Activated CD4-positive, alpha-beta T cell treated with anti-CD3 and anti-CD28 coated beads for 36 hours (primary cell): Measurements from ENCODE around the gene TNXB. TPM values are rescaled to one million over a fixed set of nuclear protein-coding genes. Genes with fewer than 3 reads are reported as not detected.
A peak's percentile ranks its signal among the peaks of the same experiment; 100 is the strongest.
"Not testable (repeated sequence)": the region's sequence is repeated elsewhere in the genome, so short reads cannot be mapped to it uniquely, and the experiment has no call there.

ENCODE experiments used
- ATAC-seq: fragments of 200-7000 bp; cut with Tn5 transposase; one replicate; pipeline ENCODE4 v1.10.0; 2021; ENCODE audit warnings: mild to moderate bottlenecking, moderate library complexity
- CTCF ChIA-PET: fragments of 350-600 bp; sonication (Branson Sonifier 250); formaldehyde crosslinking; loops from one replicate; lab custom pipeline; 2021; ENCODE audit warnings: antibody characterized with exemption; lab: Charles Lee
- POLR2A ChIA-PET: fragments of 350-600 bp; sonication (Branson Sonifier 250); formaldehyde crosslinking; loops from one replicate; lab custom pipeline; 2021; ENCODE audit warnings: antibody characterized with exemption, inconsistent platforms; lab: Charles Lee
- DNase-seq: peaks from one replicate; pipeline ENCODE4 v3.0.0-alpha.2; 2020
- H3K27ac Mint-ChIP-seq: one replicate; pipeline ENCODE4 v1.8.0; 2021; ENCODE audit warnings: mixed read lengths
- H3K27me3 Mint-ChIP-seq: one replicate; pipeline ENCODE4 v1.8.0; 2021; ENCODE audit warnings: mixed read lengths
- H3K36me3 Mint-ChIP-seq: one replicate; pipeline ENCODE4 v1.8.0; 2021; ENCODE audit warnings: low read depth, mixed read lengths
- H3K4me1 Mint-ChIP-seq: one replicate; pipeline ENCODE4 v1.8.0; 2021; ENCODE audit warnings: mixed read lengths
- H3K4me3 Mint-ChIP-seq: one replicate; pipeline ENCODE4 v1.8.0; 2021; ENCODE audit warnings: mild to moderate bottlenecking, moderate library complexity, mixed read lengths
- H3K9me3 Mint-ChIP-seq: one replicate; pipeline ENCODE4 v1.8.0; 2021; ENCODE audit warnings: low read depth, mixed read lengths
- intact Hi-C, 2 experiments: fragments of 100-400 bp; cut with DNase I in 1 of 2; cut with micrococcal nuclease in 1 of 2; formaldehyde crosslinking; loops; one replicate each; pipeline versions ENCODE4 v1.14.2 to v1.15.1; 2022 to 2024; cut with DNase I, micrococcal nuclease
- total RNA-seq, 2 experiments: library from RNA; stranded (reverse); gene quantifications; one replicate each; pipeline ENCODE4 v1.2.3, GENCODE V29; 2021

Gene TNXB
- total RNA-seq, 2 experiments from 2014 or later = 3.5 to 3.8 TPM

DNA sequence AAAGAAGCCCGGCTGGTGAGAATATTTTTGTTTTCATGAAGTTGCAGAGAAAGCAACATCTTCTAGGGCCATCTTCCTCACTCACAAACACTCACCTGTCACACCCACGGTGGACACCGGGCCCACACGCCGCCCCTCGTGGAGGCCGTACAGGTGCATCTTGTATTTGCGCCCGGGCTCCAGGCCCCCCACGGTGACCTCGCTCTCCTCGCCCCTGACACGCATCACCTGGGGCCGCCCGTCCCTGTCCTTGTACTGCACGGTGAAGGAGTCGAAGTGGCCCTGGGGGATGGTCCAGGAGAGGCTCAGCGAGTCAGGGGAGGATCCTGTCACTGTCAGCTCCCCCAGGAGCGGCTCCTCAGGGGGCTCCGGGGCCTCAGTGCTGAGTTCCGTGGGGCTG is 53.4 kb downstream of the TNXB start:
- POLR2A ChIA-PET, DNase-seq, H3K9me3 Mint-ChIP-seq, H3K4me3 Mint-ChIP-seq, H3K27ac Mint-ChIP-seq, H3K36me3 Mint-ChIP-seq, H3K27me3 Mint-ChIP-seq, ATAC-seq, H3K4me1 Mint-ChIP-seq, intact Hi-C loops: not testable (repeated sequence)
- CTCF ChIA-PET = interaction anchor here (0.6 kb wide), 1 partner anchor 36 kb away, joined by 3 read pairs; no protein-coding TSS in a partner anchor

DNA sequence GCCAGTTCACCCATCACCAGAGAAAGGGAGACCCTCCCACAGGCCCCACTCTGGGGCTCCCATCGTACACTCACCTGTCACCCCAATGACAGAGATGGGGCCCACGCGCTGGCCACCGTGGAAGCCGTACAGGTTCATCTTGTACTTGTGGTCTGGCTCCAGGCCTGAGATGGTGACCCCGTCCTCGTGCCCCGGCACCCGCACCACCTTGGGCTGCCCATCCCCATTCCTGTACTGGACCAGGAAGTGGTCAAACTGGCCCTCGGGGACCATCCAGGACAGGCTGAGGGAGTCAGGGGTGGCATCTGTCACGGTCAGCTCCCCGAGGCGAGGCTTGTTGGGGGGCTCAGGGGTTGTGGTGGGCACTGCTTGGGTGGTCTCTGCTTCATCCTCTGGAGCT is 55.8 kb downstream of the TNXB start:
- H3K9me3 Mint-ChIP-seq, ATAC-seq, H3K27me3 Mint-ChIP-seq, DNase-seq, H3K4me1 Mint-ChIP-seq, intact Hi-C loops, H3K27ac Mint-ChIP-seq, H3K4me3 Mint-ChIP-seq, CTCF ChIA-PET, H3K36me3 Mint-ChIP-seq: not testable (repeated sequence)
- POLR2A ChIA-PET = interaction anchor here (0.6 kb wide), 1 partner anchor 1869 kb away, joined by 3 read pairs; no protein-coding TSS in a partner anchor

DNA sequence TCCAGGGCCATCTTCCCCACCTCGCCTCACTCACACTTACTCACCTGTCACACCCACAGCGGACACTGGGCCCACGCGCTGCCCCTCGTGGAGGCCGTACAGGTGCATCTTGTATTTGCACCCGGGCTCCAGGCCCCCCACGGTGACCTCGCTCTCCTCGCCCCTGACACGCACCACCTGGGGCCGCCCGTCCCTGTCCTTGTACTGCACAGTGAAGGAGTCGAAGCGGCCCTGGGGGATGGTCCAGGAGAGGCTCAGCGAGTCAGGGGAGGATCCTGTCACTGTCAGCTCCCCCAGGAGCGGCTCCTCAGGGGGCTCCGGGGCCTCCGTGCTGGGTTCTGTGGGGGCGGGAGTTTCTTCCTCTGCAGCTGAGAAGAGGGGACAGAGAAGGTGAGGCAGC is 56.5 kb downstream of the TNXB start:
- H3K36me3 Mint-ChIP-seq, CTCF ChIA-PET, DNase-seq, intact Hi-C loops, POLR2A ChIA-PET, H3K4me3 Mint-ChIP-seq, ATAC-seq, H3K9me3 Mint-ChIP-seq, H3K27me3 Mint-ChIP-seq, H3K4me1 Mint-ChIP-seq, H3K27ac Mint-ChIP-seq: not testable (repeated sequence)

DNA sequence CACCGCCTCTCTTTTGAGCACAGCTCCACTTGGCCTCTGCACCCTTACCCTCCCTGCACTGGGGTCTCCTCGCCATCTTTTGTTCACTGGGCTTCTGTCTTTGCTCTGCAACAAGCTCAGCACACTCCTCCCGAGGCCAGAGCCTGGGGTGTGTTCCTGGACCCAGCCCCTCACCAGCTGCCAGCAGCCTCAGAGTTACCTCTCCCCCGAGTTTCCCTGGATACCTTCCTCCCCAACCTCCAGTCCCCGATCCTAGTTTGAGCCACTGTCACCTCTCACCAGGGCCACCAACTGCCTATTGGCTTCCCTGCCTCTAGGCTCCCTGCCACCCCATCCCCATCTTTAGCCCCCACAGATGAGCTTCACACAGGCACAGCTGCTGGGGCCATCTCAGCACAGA is 58.6 kb downstream of the TNXB start:
- ChIA-PET POLR2A (no interaction called here), CTCF (no interaction called here)
- H3K4me3 Mint-ChIP-seq = no peak overlapping the region
- no peak overlapping the region for H3K27ac Mint-ChIP-seq
- peaks cover 3% of the 10 kb centered on the region for H3K4me1 Mint-ChIP-seq
- DNase-seq (no peak), ATAC-seq (no peak)
- H3K27me3 Mint-ChIP-seq = no peaks in the 10 kb centered on the region
- no peaks in the 10 kb centered on the region for H3K9me3 Mint-ChIP-seq
- H3K36me3 Mint-ChIP-seq = no peaks in the 10 kb centered on the region
- intact Hi-C loops = no loop called here

DNA sequence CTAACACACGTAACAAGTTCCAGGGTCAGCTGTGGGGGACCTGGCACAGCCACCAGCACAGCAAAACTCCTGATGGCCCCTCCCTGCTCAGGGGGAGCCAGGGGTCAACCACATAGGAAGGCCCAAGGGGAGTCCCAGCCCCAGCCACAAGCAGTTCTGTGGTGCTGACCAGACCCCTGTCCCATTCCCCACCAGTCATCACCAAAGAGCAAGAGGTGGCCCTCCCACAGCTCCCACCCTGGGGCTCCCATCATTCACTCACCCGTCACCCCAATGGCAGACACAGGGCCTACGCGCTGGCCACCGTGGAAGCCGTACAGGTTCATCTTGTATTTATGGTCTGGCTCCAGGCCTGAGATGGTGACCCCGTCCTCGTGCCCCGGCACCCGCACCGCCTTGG is 59.4 kb downstream of the TNXB start:
- ATAC-seq, CTCF ChIA-PET, H3K27me3 Mint-ChIP-seq, H3K9me3 Mint-ChIP-seq, POLR2A ChIA-PET, H3K36me3 Mint-ChIP-seq, DNase-seq, H3K27ac Mint-ChIP-seq, H3K4me1 Mint-ChIP-seq, H3K4me3 Mint-ChIP-seq: not testable (repeated sequence)
- intact Hi-C loops = loop anchor here in 1 of 2 experiments (10.0 kb wide), 1 partner anchor 105 kb away; the partner anchor contains the start of genes PPT2 and PRRT1

DNA sequence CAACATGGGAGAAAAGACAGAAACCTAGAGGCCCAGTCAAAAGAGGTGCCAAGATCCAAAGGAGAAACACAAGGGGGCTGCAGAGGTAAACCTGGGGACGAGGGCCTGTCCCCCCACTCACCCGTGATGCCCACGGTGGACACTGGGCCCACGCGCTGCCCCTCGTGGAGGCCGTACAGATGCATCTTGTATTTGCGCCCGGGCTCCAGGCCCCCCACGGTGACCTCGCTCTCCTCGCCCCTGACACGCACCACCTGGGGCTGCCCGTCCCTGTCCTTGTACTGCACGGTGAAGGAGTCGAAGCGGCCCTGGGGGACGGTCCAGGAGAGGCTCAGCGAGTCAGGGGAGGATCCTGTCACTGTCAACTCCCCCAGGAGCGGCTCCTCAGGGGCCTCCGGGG is 60.0 kb downstream of the TNXB start:
- H3K27me3 Mint-ChIP-seq, H3K36me3 Mint-ChIP-seq, H3K4me3 Mint-ChIP-seq, H3K9me3 Mint-ChIP-seq, DNase-seq, ATAC-seq, POLR2A ChIA-PET, H3K4me1 Mint-ChIP-seq, H3K27ac Mint-ChIP-seq: not testable (repeated sequence)
- intact Hi-C loops = loop anchor here in 1 of 2 experiments (10.0 kb wide), 1 partner anchor 106 kb away; the partner anchor contains the start of genes PPT2 and PRRT1
- CTCF ChIA-PET = interaction anchor here (0.6 to 1.5 kb wide), 2 partner anchors 44 to 90 kb away, joined by 3 to 5 read pairs; partner anchors contain the start of genes NELFE and SKIC2

DNA sequence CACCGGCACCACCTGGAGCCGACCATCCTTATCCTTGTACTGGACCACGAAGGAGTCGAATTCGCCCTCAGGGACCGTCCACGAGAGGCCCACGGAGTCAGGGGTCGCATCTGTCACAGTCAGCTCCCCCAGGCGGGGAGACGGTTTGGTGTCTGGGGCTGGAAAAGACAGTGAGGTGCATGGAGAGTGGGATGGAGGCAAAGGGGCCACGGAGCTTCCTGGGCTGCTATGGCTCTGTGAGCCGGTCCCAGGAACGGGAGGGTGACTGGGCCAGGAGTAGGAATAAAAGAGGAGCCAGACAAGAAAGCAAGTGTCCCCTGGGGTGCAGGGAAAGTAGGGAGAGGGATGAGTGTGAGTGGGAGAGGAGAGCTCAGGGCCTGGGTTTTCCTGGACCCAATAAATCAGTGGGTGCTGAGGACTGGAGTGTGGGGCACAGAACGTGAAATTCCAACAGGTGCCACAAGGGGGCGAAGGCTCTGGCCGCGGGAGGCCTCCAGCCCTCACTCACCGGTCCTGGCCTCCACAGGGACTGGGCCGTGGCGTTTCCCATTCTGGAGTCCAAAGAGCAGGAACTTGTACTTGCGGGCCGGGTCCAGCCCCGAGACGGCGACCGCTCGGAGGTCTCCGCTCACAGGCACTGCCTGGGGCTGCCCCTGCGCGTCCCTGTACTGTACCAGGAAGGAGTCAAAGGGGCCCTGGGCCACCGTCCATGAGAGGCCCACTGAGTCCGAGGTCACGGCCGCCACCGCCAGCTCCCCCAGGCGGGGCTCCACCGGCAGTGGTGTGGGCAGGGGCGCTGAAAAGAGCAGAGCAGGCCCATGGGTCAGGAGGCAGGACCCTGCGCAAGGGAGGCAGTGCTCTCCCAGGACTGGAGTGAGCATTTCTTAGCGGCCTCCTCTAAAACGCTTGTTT is 61.0 kb downstream of the TNXB start:
- Mint-ChIP-seq H3K4me3 (no peak overlapping the region), H3K9me3 (no peaks in the 10 kb centered on the region), H3K27ac (no peak overlapping the region), H3K27me3 (no peaks in the 10 kb centered on the region), H3K4me1 (peaks cover 3% of the 10 kb centered on the region), H3K36me3 (no peaks in the 10 kb centered on the region)
- POLR2A ChIA-PET = no interaction called here
- peak; percentile 90 for ATAC-seq
- intact Hi-C loops = loop anchor here in 1 of 2 experiments (10.0 kb wide), 1 partner anchor 107 kb away; the partner anchor contains the start of genes PPT2 and PRRT1
- peak; percentile 82 for DNase-seq
- CTCF ChIA-PET = interaction anchor here (0.5 to 1.5 kb wide), 12 partner anchors 10 to 972 kb away, joined by 3 to 6 read pairs (median 3); partner anchors contain the start of genes CYP21A2, NELFE and SKIC2

DNA sequence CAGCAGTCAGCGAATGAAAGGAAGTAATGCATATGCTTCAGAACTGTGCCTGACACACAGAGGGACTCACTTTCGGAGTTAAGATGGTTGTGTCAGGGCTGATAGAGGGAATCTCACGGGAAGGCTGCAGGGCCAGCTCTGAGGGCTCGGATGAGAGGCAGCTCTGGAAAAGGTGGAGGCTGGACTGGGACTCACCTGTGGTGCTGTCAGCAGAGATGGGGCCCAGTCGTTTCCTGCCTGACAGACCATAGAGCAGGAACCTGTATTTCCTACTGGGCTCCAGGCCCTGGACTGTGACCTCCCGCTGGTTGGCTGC is 61.6 kb downstream of the TNXB start:
- Mint-ChIP-seq H3K4me3 (no peak overlapping the region), H3K36me3 (no peaks in the 10 kb centered on the region), H3K27me3 (no peaks in the 10 kb centered on the region), H3K4me1 (peaks cover 3% of the 10 kb centered on the region), H3K9me3 (no peaks in the 10 kb centered on the region), H3K27ac (no peak overlapping the region)
- ATAC-seq (no peak), DNase-seq (no peak)
- POLR2A ChIA-PET = no interaction called here
- CTCF ChIA-PET = interaction anchor here (0.6 to 1.2 kb wide), 9 partner anchors 10 to 817 kb away, joined by 3 to 6 read pairs (median 3); partner anchors contain the start of gene CYP21A2
- intact Hi-C loops = loop anchor here in 1 of 2 experiments (10.0 kb wide), 1 partner anchor 107 kb away; the partner anchor contains the start of genes PPT2 and PRRT1

DNA sequence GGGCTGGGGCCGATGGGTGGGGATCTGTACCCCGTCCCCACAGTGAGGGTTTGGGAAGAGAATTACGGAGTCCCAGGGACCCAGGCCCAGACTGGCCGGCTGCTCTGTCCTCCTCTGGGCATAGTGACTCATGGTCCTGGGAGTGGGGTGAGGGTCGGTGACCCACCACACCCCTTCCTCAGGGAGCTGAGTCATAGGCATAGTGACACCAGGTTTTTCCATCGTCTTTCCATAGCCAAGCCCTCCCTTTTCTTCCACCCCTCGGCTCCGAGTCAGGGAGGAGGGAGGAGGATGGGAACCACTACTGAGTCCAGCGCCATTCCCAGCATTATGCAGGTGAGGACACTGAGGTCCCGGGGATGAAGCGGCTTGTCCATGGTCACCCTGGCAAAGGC is 62.1 kb downstream of the TNXB start:
- H3K36me3 Mint-ChIP-seq = no peaks in the 10 kb centered on the region
- H3K4me3 Mint-ChIP-seq = no peak overlapping the region
- H3K4me1 Mint-ChIP-seq = peaks cover 3% of the 10 kb centered on the region
- ATAC-seq = no peak
- no peaks in the 10 kb centered on the region for H3K27me3 Mint-ChIP-seq
- intact Hi-C loops = loop anchor here in 1 of 2 experiments (10.0 kb wide), 1 partner anchor 108 kb away; the partner anchor contains the start of genes PPT2 and PRRT1
- ChIA-PET POLR2A (no interaction called here), CTCF (interaction anchor here (0.6 to 1.1 kb wide), 4 partner anchors 12 to 82 kb away, joined by 3 to 6 read pairs (median 3); no protein-coding TSS in a partner anchor)
- no peaks in the 10 kb centered on the region for H3K9me3 Mint-ChIP-seq
- H3K27ac Mint-ChIP-seq = no peak overlapping the region
- no peak for DNase-seq

DNA sequence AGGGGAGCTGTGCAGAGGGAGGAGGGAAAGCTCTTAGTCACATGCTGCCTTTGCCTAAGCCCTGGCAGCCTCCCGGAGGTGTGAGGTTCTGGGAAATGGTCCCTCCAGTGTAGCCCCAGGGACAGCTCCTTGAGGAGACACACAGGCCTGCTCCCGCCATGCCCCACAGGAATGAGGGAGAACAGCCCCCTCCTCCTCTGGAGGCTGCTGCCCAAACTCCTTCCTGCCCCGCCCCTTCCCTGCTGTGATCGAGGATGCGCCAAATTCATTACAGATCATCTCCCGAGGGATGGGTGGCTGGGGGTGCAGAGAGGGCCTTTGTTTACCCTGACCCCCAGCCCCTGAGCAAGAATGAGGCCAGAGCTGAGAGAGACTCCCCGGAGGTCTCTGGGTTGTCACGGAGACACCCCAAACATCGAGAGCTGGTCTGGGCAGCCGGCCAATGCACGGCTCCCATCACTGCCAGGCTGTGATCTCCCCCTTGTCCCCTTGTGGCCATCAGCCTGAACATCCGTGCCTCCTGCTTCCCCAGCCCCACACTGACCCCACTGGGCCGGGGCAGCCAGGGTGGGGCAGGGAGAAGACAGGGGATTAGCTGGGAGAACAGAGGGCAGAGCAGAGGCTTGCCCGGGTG is 62.6 kb downstream of the TNXB start:
- intact Hi-C loops = loop anchor here in 1 of 2 experiments (10.0 kb wide), 1 partner anchor 108 kb away; the partner anchor contains the start of genes PPT2 and PRRT1
- ChIA-PET POLR2A (no interaction called here), CTCF (interaction anchor here (0.8 kb wide), 1 partner anchor 43 kb away, joined by 3 read pairs; no protein-coding TSS in a partner anchor)
- Mint-ChIP-seq H3K4me3 (no peak overlapping the region), H3K27ac (no peak overlapping the region), H3K27me3 (no peaks in the 10 kb centered on the region), H3K36me3 (no peaks in the 10 kb centered on the region), H3K9me3 (no peaks in the 10 kb centered on the region), H3K4me1 (peaks cover 3% of the 10 kb centered on the region)
- DNase-seq (no peak), ATAC-seq (no peak)

DNA sequence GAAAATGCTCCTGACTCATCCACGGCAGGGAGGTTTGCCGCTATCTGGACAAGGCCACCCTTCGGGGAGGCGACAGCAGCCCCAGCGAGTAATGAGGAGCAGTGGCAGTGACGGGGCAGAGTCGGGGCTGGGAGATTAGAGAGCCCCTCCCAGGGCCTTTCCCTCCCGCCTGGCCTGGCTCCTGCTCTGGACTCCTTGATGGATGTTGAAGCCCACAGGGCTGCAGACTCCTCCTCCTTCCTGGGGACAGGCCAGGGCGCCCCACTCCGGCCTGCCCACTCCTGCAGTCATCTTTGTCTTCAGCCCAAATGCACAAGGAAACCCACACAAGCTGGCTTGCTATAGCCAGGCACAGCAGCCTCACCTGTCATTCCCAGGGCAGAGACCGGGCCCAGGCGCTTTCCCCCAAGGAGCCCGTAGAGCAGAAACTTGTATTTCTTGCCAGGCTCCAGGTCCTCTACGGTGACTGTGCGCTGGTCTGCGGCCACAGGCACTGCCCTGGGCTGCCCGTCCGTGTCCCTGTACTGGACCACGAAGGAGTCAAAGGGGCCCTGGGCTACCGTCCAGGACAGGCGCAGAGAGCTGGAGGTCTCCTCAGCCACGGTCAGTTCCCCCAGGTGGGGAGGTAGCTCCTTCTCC is 63.2 kb downstream of the TNXB start:
- H3K9me3 Mint-ChIP-seq = no peaks in the 10 kb centered on the region
- ATAC-seq = no peak
- H3K27ac Mint-ChIP-seq = no peak overlapping the region
- CTCF ChIA-PET = interaction anchor here (0.8 kb wide), 1 partner anchor 44 kb away, joined by 3 read pairs; no protein-coding TSS in a partner anchor
- no peak overlapping the region for H3K4me3 Mint-ChIP-seq
- intact Hi-C loops = loop anchor here in 1 of 2 experiments (10.0 kb wide), 1 partner anchor 109 kb away; the partner anchor contains the start of genes PPT2 and PRRT1
- peaks cover 3% of the 10 kb centered on the region for H3K4me1 Mint-ChIP-seq
- DNase-seq = no peak
- H3K27me3 Mint-ChIP-seq = no peaks in the 10 kb centered on the region
- POLR2A ChIA-PET = no interaction called here
- no peaks in the 10 kb centered on the region for H3K36me3 Mint-ChIP-seq
